Measurements from ENCODE around the gene CDH11.

The CDH11 gene

DNA sequence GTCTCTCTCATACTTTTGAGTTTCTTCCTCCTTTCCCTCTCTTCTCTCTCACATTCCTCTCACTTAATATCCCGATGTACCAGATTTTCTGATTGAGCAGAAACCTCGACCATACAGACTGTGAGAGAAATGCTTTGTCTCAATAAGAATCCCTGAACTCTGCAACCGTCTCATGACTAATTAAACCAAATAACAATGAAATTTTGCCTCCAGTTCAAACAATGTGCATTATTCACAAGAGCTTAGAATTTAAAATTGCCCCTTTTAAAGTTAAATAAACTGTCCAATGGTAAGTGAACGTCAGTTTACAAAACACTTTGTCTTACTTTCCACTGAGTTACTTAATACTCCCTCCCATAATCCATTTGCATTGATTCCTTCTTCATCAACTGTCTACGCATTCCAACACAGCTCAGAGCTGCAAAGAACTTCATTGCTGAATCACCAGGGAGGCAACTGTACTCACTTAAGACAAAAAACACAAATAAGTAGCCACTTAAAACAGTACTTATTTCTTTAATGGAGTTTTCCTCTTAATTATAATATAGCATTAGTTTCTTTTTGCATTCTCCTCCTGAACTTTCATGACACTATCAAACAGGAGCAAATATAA is 4.9 kb downstream of the CDH11 start:
- no peak for FAIRE-seq

DNA sequence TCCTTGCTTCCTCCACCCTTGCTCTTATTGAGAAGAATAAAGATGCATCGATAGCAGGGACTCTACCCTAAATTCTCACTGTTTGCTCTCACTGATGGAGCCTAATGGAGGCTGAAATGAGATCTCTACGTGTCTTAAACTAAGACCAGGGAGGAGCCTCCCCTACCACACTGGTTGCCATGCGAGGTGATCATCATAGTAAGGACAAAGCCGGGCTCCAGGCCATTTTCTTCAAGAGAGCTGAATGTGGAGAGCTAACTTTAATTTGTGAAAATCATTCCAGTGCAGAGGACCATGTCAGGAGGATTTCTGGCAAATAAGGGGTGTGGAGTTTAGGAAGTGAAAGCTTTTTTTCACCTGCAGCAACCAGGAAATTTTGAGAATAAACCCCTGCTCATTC is 5.6 kb downstream of the CDH11 start:
- no peak for FAIRE-seq

DNA sequence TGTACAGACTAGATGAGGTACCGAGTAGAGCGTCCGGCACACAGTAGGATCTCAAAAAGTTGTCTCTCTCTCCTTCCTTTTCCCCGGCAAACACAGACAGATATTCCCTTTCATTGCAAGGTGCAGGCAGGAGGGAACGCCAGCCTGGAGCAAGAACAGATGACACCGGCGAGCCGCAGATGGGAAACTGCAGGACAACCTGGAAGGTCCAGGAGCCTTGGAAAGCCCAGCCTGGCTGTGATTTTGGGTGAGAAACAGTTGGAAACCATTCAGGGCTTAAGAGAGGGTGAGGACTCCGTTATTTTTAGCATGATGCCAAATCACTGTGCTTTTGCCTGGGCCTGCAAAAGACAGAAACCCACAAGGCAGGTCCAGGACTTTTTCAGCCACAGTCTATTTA is 7.3 kb downstream of the CDH11 start:
- FAIRE-seq: no peak

DNA sequence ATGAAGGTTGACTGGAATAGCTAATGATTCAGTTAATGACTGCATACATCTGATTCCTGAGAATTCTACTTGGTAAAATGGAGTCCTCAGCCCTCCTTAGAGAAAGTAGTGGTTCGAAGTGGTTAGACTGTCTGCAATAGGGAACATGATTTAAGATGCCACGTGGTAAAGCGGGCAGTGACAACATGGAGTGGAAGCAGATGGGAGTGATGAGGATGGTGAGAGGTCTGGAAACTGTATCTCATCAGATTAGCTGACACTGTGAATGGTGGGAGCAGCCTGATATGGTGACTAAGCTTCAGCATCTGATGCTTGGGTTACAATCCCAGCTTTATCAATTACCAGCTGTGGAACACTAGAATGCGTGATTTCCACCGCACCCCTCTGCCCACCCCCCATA is 8.4 kb downstream of the CDH11 start:
- FAIRE-seq: no peak

- no peak for FAIRE-seq
Measured at GRCh38 chr16:65111306-65111705, 10.6 kb downstream of the CDH11 start.

DNA sequence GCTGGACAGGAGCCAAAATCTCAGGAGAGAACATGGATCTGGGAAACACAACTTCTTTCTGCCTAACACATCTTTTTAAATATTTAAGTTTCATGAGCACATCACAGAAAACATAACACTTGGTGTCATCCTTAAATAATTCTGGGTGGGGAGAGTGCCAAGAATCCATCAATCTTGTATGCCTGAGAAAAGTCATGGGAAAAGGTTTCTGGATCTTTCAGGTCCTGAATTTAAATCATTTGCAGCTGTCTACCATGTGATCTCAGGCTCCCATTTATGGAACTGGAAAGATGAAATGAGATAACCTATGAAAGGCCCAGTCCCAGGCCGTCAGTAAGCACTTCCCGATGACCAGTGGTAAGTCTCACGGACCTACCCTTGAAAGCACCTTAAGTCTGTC is 15.1 kb downstream of the CDH11 start:
- FAIRE-seq: no peak

DNA sequence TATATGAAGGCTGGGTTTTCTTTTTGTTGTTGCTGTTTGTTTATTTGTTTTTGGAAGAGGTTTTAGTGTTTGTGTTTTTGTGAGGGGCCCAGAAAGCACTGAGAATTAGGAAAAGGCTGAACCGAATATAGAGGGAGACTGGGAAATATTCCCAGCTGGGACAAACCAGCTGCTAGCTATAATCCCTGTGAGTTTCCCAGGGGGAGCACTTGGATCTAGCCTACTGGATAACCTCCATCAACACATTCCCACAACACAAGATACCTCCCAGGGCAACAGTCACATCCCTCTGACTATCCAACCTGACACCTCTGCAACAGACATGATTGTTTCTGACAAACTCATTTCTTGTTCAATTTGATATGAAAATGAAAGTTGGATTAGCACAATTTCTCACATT is 16.7 kb downstream of the CDH11 start:
- no peak for FAIRE-seq

DNA sequence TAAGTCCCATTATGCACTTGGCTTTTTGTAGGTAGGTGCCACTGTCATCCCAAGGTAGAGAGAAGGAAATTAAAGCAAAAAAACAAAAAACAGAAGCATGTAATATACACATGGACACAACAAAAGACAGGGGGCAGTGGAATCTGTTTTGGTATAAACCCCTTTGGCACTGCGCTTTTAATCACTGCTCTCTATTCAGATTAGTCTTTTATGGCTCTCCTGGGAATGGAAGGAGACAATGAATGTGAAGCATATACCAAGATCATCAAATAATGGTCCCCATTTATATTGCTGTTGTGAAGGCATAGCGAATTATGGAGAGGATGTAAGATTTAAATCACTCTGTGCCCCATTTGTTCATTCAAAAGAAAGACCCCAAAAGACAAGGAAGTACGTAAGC is 17.4 kb downstream of the CDH11 start:
- FAIRE-seq: no peak

DNA sequence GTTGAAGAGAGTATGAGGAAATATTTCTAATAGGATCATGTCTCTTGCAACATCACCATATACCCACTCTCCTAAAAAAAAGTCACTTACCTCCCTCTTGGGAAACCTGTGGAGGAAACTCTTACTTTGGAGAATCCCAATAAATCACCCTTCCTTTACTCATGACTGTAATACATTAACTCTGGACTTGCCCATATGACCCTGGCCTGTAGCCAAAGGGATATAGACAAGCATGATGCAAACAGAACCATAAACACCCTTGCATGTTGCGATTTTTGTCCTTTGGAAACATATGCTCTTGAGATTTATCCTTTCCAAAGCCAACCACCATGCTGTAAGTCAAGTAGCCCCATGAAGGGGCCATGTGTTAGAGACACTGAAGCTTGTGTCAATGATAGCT is 19.5 kb downstream of the CDH11 start:
- no peak for FAIRE-seq

DNA sequence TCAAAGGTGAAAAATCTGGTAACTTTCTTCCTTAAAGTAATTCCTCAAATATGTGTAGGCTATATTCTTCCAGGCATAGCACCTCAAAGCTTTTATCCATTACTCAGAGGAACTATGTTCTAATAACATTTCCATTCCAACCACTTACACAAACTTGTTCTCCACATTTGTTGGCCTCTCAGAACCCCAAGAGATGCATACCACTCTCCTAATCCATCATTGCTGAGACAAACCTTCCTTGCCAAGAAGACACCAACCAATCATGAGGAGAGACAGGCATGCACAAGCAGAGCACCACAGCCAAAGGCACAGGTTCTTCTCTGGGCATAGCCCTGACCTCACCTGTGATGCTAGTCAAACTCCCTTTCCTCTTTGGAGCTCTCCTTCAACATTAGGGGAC is 20.9 kb downstream of the CDH11 start:
- no peak for FAIRE-seq

GRCh38 chr16:65099607-65100006 is 22.3 kb downstream of the CDH11 start:
- no peak for FAIRE-seq

DNA sequence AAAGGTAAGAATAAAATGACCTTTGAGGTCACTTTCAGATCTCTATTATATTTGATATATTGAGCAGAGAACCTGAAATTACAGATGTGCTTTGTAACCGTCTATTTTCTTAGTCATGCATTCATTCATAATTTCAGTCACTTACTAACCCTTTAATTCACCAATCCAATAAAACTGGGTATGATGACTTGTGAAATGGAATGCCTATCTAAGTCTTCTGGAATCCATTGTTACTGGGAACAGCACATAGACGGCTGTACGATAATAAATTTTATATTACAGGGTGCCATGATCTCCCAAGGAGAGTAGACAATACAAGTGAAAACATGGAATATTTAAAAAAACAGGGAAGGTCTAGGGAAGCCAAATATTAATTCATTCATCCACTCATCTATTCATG is 22.9 kb downstream of the CDH11 start:
- no peak for FAIRE-seq

DNA sequence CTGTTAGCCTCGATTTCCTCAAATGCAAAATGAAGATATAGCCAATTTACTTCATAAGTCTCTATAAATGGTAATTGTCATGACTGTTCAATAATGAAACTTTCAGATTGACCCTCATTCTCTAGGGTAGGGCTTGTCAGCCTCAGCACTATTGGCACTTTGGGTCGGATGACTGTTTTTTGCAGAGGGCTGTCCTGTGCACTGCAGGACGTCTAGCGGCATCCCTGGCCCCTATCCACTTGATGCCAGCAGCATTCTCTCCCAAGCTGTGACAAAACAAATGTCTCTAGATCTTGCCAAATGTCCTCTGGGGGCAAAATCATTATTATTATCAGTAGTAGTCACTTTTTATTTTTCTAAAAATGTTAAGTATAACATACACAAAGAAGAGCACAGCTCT is 24.6 kb downstream of the CDH11 start:
- no peak for FAIRE-seq

DNA sequence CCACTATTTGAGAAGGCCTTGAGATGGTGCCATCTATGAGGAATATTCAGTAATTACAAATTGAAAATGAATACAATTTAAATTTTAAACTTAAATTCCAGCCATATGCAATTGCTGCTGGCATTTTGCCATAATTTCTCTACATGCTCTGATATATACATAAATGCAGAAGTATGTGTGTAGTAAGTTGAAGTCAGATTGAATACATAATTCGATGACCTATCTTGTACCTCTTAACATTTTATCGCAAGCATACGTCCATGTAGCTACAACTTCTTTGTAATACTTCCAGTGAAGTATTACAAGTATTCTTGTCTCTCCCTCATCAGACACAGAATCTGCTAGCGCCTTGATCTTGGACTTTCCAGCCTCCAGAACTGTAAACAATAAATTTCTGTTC is 26.0 kb downstream of the CDH11 start:
- FAIRE-seq: no peak

DNA sequence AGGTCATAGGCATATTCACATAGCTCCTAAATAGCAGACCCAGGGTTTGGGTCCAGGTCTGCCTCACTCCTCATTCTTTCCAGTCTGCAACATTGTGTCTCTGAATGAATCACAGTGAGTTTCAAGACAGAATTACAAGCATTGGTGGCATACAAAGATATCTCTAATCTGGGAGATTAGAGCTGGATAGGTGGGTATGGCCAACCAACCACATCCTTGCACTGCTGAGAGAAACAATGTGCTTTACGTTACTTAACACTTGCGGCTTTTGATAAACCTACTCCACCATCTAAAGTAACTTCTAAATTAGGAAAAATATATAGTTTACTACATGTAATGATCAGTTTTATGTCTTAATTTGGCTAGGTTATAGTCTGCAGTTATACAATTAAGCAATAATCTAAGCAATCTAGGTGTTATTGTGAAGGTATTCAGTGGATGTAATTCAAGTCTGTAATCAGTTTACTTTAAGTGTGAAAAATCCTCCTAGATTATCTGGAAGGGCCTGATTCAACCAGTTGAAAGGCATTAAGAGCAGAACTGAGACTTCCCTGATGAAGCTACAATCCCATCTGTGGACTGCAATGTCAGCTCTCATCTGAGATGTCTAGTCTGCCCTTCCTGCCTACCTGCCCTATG is 26.7 kb downstream of the CDH11 start:
- FAIRE-seq: no peak

- no peak for FAIRE-seq
Measured at GRCh38 chr16:65094009-65094408, 27.9 kb downstream of the CDH11 start.

DNA sequence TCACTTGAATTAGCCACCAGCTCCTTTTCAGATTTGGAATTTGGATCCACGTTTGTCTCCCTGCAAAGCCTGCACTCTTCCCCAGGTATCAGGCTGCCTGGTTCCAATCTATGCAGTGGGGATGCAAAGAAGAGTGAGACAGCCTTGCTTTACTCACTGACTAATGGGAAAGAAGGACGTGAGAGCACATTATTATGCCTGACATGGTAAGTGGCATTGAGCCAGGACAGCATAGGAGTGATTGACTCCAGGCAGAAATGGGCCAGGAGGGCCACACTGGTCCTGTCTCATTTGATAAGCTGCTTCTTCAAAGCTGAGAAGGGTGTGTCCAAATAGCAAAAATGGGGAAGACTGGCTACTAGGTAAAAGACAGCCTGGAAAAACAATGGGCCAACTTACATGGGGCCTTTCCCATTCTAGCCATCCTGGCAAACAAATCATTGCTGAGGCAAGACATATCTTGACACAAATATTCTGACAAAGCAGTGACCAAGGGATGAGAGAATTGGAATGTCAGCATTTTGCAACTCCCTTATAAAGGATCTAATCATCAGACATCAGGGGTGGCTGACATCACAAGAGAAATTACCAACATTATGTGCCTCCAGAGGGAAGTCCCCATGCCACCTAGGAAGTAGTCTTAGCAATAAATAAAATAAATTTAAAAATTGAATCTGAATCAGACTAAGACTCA is 38.6 kb downstream of the CDH11 start:
- no peak for FAIRE-seq

- no peak for FAIRE-seq
Measured at GRCh38 chr16:65079549-65079948, 42.3 kb downstream of the CDH11 start.

DNA sequence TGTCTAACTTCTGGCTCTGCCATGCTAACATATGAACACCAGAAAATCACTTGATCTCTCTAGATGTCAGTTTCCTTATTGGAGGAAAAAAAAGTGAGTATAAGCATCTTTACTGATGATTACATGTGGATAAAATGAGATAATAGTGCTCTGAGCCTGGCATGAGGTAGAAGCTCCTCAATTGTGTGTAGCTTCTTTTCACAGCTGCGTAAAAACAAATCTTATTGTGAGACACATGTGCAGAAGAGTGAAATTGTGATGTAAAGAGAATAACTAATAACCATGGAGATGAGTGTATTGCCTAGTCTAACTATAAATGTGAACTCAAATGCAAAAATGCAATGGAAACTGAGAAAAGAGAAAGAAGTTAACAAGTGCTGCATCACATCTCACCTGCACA is 44.7 kb downstream of the CDH11 start:
- no peak for FAIRE-seq

GRCh38 chr16:65075877-65076276 is 46.0 kb downstream of the CDH11 start:
- no peak for FAIRE-seq

DNA sequence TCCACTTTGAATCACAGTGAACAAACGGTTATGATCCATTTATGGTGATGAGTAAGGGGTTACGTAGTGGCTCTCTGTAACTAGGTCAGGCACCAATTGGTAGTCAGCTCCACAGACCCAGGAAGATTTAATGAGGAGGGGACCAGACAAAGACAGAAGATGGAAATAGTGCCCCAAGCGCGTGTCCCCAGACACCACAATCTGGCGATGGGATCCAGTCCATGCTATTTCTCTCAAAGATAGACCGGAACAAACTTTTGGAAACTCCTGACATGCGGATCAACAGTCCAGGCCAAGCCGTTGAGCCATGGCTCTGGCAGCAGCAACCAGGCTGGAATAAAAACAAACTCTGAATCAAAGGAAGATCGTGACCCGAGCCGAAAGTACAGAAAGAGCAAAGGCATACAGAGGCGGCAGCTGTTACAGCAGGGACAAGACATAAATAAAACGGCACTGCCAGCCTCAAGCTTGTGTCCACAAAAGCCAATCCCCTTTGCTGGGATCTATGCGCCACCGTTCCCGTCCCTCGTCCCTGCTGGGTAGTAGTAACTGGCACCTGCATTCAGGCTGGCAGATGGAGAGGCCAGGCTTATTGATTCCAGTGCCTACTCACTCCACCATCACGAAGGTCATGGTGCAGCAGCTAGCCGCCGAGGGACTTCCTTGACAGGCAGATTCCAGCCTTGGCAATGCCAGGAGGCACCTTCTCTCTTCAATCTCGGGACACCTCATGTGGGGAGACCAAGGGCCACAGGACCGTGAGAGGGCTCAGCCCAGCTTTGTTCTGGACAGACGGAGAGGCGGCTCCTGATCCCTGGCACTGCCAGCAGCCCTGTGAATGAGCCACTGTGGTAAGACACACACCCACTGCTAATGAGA is 50.2 kb downstream of the CDH11 start:
- no peak for FAIRE-seq

GRCh38 chr16:65070831-65071432 is 50.9 kb downstream of the CDH11 start:
- FAIRE-seq: no peak

- no peak for FAIRE-seq
Measured at GRCh38 chr16:65069766-65070165, 52.1 kb downstream of the CDH11 start.
